ENCODE data around the gene PLA2G2F. TPM values are rescaled to one million over a fixed set of nuclear protein-coding genes. Genes with fewer than 3 reads are reported as not detected.

Gene PLA2G2F
- total RNA-seq, 2 experiments from 2014 or later = not detected

DNA sequence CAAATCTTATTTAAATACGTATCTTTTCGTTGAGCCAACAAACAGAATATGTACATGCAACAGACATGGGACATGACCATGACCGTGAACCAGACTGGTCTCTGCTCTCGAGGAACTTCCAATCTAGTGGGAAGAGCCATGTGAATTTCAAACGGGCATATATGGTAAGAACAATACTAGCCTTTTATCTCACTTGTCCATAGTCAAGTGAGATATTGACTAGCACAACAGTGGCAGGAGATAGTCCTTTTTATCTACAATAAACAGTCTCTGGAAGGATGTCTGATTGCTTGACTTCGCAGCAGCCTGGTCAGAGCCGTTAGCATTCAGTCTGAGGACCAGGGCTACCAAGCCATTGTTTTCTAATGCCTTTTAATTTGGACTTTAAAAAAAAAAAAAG lies 59.8 kb downstream of the PLA2G2F start:
- CTCF ChIA-PET = no interaction called here
- POLR2A ChIA-PET = no interaction called here

DNA sequence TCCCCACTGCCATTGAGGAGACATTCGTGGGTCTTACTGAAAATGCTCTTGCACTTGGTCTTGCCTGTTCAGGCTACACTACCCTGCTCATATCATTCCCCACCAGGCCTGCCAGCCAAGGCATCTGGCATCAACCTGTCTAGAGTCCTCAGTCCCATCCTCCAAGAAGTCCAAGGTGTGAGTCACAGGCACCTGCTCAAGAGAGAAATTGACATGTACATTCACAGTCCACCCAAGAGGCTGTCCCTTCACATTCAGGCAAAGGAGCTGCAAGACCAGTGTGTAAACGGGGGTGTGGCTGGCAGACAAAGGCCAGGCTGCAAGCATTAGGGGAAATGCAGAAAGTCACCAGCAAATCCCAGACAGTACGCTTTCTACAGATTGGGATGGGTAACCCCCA lies 60.3 kb downstream of the PLA2G2F start:
- POLR2A ChIA-PET = no interaction called here
- CTCF ChIA-PET = no interaction called here

- ChIA-PET POLR2A (no interaction called here), CTCF (no interaction called here)
These were observed 60.7 kb downstream of the PLA2G2F start for GRCh38 chr1:20199840-20200239.

Other genes with a start within 250 kb of the PLA2G2F start
- gene PLA2G2E, start 215.7 kb upstream of the PLA2G2F start, total RNA-seq = not detected
- not detected for gene PLA2G2A, start 159.7 kb upstream of the PLA2G2F start, total RNA-seq
- not detected for gene PLA2G5, start 69.1 kb upstream of the PLA2G2F start, total RNA-seq
- gene PLA2G2D, start 19.8 kb upstream of the PLA2G2F start, total RNA-seq = not detected
- gene UBXN10, start 46.8 kb downstream of the PLA2G2F start, total RNA-seq = under 1 TPM; 0.59 to 0.78 TPM
- under 1 TPM in 1 of 2 experiments, not detected in 1; 0.04 TPM for gene PLA2G2C, start 47.2 kb downstream of the PLA2G2F start, total RNA-seq
- not detected for gene VWA5B1, start 151.6 kb downstream of the PLA2G2F start, total RNA-seq

Measured in activated CD8-positive, alpha-beta memory T cell treated with anti-CD3 and anti-CD28 coated beads for 36 hours (primary cell).